ENCODE measurements around the gene PI4K2A. TPM values are rescaled to one million over a fixed set of nuclear protein-coding genes. Genes with fewer than 3 reads are reported as not detected.

The PI4K2A gene
- polyA plus RNA-seq, 1 donor from 2014 or later = 14.4 TPM

GRCh38 chr10:97723001-97723400, 82.5 kb downstream of the PI4K2A start:
- no peak overlapping the region for H3K4me3 ChIP-seq (ENCODE audit: low read length)
- no peak overlapping the region for H3K9ac ChIP-seq (ENCODE audit: low read length)
- no peaks in the 10 kb centered on the region for H3K79me2 ChIP-seq (replicated peaks; ENCODE audit: insufficient read depth, low read length)
- no peaks in the 10 kb centered on the region for H4K20me1 ChIP-seq (ENCODE audit: insufficient read depth)
- H3K4me2 ChIP-seq (ENCODE audit: low read length) = no peak overlapping the region
- H3K36me3 ChIP-seq (ENCODE audit: insufficient read depth, low read length) = no peaks in the 10 kb centered on the region
- no peak for TF ChIP-seq TAF1 (IDR thresholded peaks at IDR 0.05; ENCODE audit: low read depth)
- no peaks in the 10 kb centered on the region for H3K9me3 ChIP-seq (ENCODE audit: low read length)
- H3K9me2 ChIP-seq (ENCODE audit: insufficient read depth, low read length) = no peaks in the 10 kb centered on the region
- no peaks in the 10 kb centered on the region for H3K27me3 ChIP-seq (ENCODE audit: insufficient read depth, low read depth, low read length)
- no peaks in the 10 kb centered on the region for H3F3A ChIP-seq (ENCODE audit: insufficient read depth, low read length, poor library complexity, severe bottlenecking)
- no peak overlapping the region for H3K27ac ChIP-seq (ENCODE audit: low read length)
- H2AFZ ChIP-seq (ENCODE audit: low read depth, low read length) = no peak overlapping the region

GRCh38 chr10:97724341-97724941, 84.0 kb downstream of the PI4K2A start:
- Histone ChIP-seq H4K20me1 (ENCODE audit: insufficient read depth) (no peaks in the 10 kb centered on the region), H3K9me3 (ENCODE audit: low read length) (no peaks in the 10 kb centered on the region), H3K4me3 (ENCODE audit: low read length) (no peak overlapping the region), H3K79me2 (replicated peaks; ENCODE audit: insufficient read depth, low read length) (no peaks in the 10 kb centered on the region), H3K9ac (ENCODE audit: low read length) (no peak overlapping the region), H3K36me3 (ENCODE audit: insufficient read depth, low read length) (no peaks in the 10 kb centered on the region), H3K9me2 (ENCODE audit: insufficient read depth, low read length) (no peaks in the 10 kb centered on the region), H3F3A (ENCODE audit: insufficient read depth, low read length, poor library complexity, severe bottlenecking) (no peaks in the 10 kb centered on the region), H3K27me3 (ENCODE audit: insufficient read depth, low read depth, low read length) (no peaks in the 10 kb centered on the region), H2AFZ (ENCODE audit: low read depth, low read length) (no peak overlapping the region), H3K27ac (ENCODE audit: low read length) (no peak overlapping the region), H3K4me2 (ENCODE audit: low read length) (no peak overlapping the region)
- TF ChIP-seq POLR2AphosphoS5 (IDR thresholded peaks at IDR 0.05) = no peak
- TF ChIP-seq SMC3 (conservative IDR thresholded peaks at IDR 0.05; ENCODE audit: poor library complexity) = no peak
- TF ChIP-seq, protein P1, sequence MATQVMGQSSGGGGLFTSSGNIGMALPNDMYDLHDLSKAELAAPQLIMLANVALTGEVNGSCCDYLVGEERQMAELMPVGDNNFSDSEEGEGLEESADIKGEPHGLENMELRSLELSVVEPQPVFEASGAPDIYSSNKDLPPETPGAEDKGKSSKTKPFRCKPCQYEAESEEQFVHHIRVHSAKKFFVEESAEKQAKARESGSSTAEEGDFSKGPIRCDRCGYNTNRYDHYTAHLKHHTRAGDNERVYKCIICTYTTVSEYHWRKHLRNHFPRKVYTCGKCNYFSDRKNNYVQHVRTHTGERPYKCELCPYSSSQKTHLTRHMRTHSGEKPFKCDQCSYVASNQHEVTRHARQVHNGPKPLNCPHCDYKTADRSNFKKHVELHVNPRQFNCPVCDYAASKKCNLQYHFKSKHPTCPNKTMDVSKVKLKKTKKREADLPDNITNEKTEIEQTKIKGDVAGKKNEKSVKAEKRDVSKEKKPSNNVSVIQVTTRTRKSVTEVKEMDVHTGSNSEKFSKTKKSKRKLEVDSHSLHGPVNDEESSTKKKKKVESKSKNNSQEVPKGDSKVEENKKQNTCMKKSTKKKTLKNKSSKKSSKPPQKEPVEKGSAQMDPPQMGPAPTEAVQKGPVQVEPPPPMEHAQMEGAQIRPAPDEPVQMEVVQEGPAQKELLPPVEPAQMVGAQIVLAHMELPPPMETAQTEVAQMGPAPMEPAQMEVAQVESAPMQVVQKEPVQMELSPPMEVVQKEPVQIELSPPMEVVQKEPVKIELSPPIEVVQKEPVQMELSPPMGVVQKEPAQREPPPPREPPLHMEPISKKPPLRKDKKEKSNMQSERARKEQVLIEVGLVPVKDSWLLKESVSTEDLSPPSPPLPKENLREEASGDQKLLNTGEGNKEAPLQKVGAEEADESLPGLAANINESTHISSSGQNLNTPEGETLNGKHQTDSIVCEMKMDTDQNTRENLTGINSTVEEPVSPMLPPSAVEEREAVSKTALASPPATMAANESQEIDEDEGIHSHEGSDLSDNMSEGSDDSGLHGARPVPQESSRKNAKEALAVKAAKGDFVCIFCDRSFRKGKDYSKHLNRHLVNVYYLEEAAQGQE (IDR thresholded peaks at IDR 0.05; ENCODE audit: borderline replicate concordance) = no peak
- no peak for TF ChIP-seq RAD21 (conservative IDR thresholded peaks at IDR 0.05)
- TF ChIP-seq TAF1 (IDR thresholded peaks at IDR 0.05; ENCODE audit: low read depth) = no peak
- TF ChIP-seq EP300 (conservative IDR thresholded peaks at IDR 0.05; ENCODE audit: poor library complexity, severe bottlenecking) = no peak
- TF ChIP-seq EZH2 (IDR thresholded peaks at IDR 0.05; ENCODE audit: borderline replicate concordance, insufficient read depth, low read length, poor library complexity, severe bottlenecking) = no peak
- TF ChIP-seq MXI1 (conservative IDR thresholded peaks at IDR 0.05; ENCODE audit: poor library complexity, severe bottlenecking) = no peak

Other genes starting within 250 kb of the PI4K2A start
- gene RRP12, start 239.3 kb upstream of the PI4K2A start, polyA plus RNA-seq = 9.7 and 12.1 TPM in 2 replicates
- gene PGAM1, start 214.5 kb upstream of the PI4K2A start, polyA plus RNA-seq = 195 and 197 TPM in 2 replicates
- 33.5 and 44.6 TPM in 2 replicates for gene EXOSC1, start 194.7 kb upstream of the PI4K2A start, polyA plus RNA-seq
- gene ZDHHC16, start 194.5 kb upstream of the PI4K2A start, polyA plus RNA-seq = 31.0 and 34.3 TPM in 2 replicates
- gene MMS19, start 142.2 kb upstream of the PI4K2A start, polyA plus RNA-seq = 49.8 and 54.1 TPM in 2 replicates
- 2.8 and 3.3 TPM in 2 replicates for gene UBTD1, start 141.7 kb upstream of the PI4K2A start, polyA plus RNA-seq
- not detected in 2 replicates for gene ANKRD2, start 67.9 kb upstream of the PI4K2A start, polyA plus RNA-seq
- gene HOGA1, start 56.3 kb upstream of the PI4K2A start, polyA plus RNA-seq = not detected in 2 replicates
- not detected in 2 replicates for gene C10orf62, start 51.0 kb upstream of the PI4K2A start, polyA plus RNA-seq
- gene MORN4, start 7.2 kb upstream of the PI4K2A start, polyA plus RNA-seq = 64.7 and 81.3 TPM in 2 replicates
- gene AVPI1, start 46.6 kb downstream of the PI4K2A start, polyA plus RNA-seq = 0.94 and 1.3 TPM in 2 replicates
- 2.3 and 2.4 TPM in 2 replicates for gene MARVELD1, start 73.1 kb downstream of the PI4K2A start, polyA plus RNA-seq
- gene ZFYVE27, start 96.5 kb downstream of the PI4K2A start, polyA plus RNA-seq = 135 and 151 TPM in 2 replicates
- gene SFRP5, start 131.3 kb downstream of the PI4K2A start, polyA plus RNA-seq = 0.92 and 1.2 TPM in 2 replicates
- 29.8 and 30.4 TPM in 2 replicates for gene GOLGA7B, start 209.2 kb downstream of the PI4K2A start, polyA plus RNA-seq

All from neural cell (in vitro differentiated cells).